Renal cortex interstitium (tissue), 15 donors: Measurements from ENCODE around the gene SLC16A11. TPM values are rescaled to one million over a fixed set of nuclear protein-coding genes. Genes with fewer than 3 reads are reported as not detected.
"Not testable (repeated sequence)": the region's sequence is repeated elsewhere in the genome, so short reads cannot be mapped to it uniquely, and the experiment has no call there.

Experiments
- DNase-seq, 11 donors: peaks; one replicate each; pipeline ENCODE4 v3.0.0-alpha.2; 2013; ENCODE audit warnings: low read depth in 9 of 11, low spot score in 4 of 11; ENCODE audit errors: extremely low read depth in 1 of 11
- long read RNA-seq, 16 experiments: transcript quantifications; one replicate each; lab custom pipeline, GENCODE V29; 2026
- polyA plus RNA-seq, 3 donors: library from polyadenylated mRNA; unstranded; fragments of 120-200 nt; gene quantifications; one replicate each; pipeline ENCODE4 v1.2.1, GENCODE V29; 2013; ENCODE audit not compliant: insufficient read length in 3 of 3

The SLC16A11 gene
- polyA plus RNA-seq: under 1 TPM; 0.52 to 0.67 (median 0.53) TPM
- long read RNA-seq, donor 1: 0 reads
- long read RNA-seq, donor 2: 0 reads
- long read RNA-seq, donor 3: 0 reads
- long read RNA-seq, donor 4: 0 reads
- long read RNA-seq, donor 5: 0 reads
- long read RNA-seq, donor 6: 0 reads
- long read RNA-seq, donor 7: 0 reads
- long read RNA-seq, donor 8: 0 reads
- long read RNA-seq, donor 9: 0 reads
- long read RNA-seq, donor 10: 0 reads
- long read RNA-seq, donor 11: 0 reads
- long read RNA-seq, donor 12: 0 reads
- long read RNA-seq, donor 13: 0 reads
- long read RNA-seq, donor 14: 0 reads
- long read RNA-seq, donor 15: 0 reads
- long read RNA-seq, donor 16, partial matches to known transcripts: 0 of 1 reads
- long read RNA-seq, donor 16, other reads (novel, unspliced or antisense): 0 of 1 reads

- no peak for DNase-seq
Measured at GRCh38 chr17:7043497-7044198, at the start of gene SLC16A11. Gene SLC16A11, minus strand, starts transcription at chr17:7044092. Its CDS starts 579 bp downstream, at chr17:7043513.

GRCh38 chr17:7091311-7092005, 47.6 kb upstream of the SLC16A11 start:
- DNase-seq: not testable (repeated sequence)

- not testable (repeated sequence) for DNase-seq
Measured at GRCh38 chr17:7089570-7089969, 45.7 kb upstream of the SLC16A11 start.

GRCh38 chr17:7088442-7088841, 44.5 kb upstream of the SLC16A11 start:
- DNase-seq: not testable (repeated sequence)

- no peak for DNase-seq
Measured at GRCh38 chr17:7084088-7084487, 40.2 kb upstream of the SLC16A11 start.

GRCh38 chr17:7083592-7083991, 39.7 kb upstream of the SLC16A11 start:
- no peak for DNase-seq

GRCh38 chr17:7081341-7082062, 37.6 kb upstream of the SLC16A11 start:
- no peak for DNase-seq

GRCh38 chr17:7080456-7081041, 36.7 kb upstream of the SLC16A11 start:
- no peak for DNase-seq

- no peak for DNase-seq
Measured at GRCh38 chr17:7079581-7080455, 35.9 kb upstream of the SLC16A11 start, which contains the start of gene CLEC10A. Gene CLEC10A, minus strand, starts transcription at chr17:7080251. Its CDS starts 1,439 bp downstream, at chr17:7078812.

GRCh38 chr17:7078711-7079110, 34.8 kb upstream of the SLC16A11 start:
- no peak for DNase-seq

GRCh38 chr17:7077911-7078546, 34.1 kb upstream of the SLC16A11 start:
- no peak for DNase-seq

- DNase-seq: no peak
Measured at GRCh38 chr17:7074931-7075330, 31.0 kb upstream of the SLC16A11 start.

GRCh38 chr17:7072406-7072805, 28.5 kb upstream of the SLC16A11 start:
- DNase-seq: no peak

GRCh38 chr17:7070712-7071111, 26.8 kb upstream of the SLC16A11 start:
- DNase-seq: no peak

GRCh38 chr17:7068268-7068667, 24.4 kb upstream of the SLC16A11 start:
- DNase-seq: no peak

- DNase-seq: no peak
Measured at GRCh38 chr17:7067198-7067597, 23.3 kb upstream of the SLC16A11 start.

GRCh38 chr17:7064261-7064660, 20.4 kb upstream of the SLC16A11 start:
- no peak for DNase-seq
